Astrocyte of the cerebellum (primary cell): Measurements from ENCODE around the gene TASOR2.

Experiments
- DNase-seq: peaks from one replicate; pipeline ENCODE4 v3.0.0-alpha.2; 2011; ENCODE audit warnings: low read depth
- H3K4me3 ChIP-seq: 2 replicates; pipeline ENCODE4 v1.5.1; 2011; ENCODE audit warnings: mild to moderate bottlenecking, low read depth, low read length, moderate library complexity
- in situ Hi-C: cut with HindIII; loops from 2 replicates; pipeline ENCODE4 v1.10.0; 2017; ENCODE audit warnings: low sequenced_read_pairs
- TF ChIP-seq, protein P1 (sequence below): IDR thresholded peaks from 2 replicates; pipeline ENCODE4 v1.5.1; 2012; ENCODE audit warnings: low read length, low read depth, moderate library complexity, mild to moderate bottlenecking; ENCODE audit errors: missing control alignments

Gene TASOR2

GRCh38 chr10:5710859-5711258 lies 26.2 kb downstream of the TASOR2 start:
- H3K4me3 ChIP-seq: no peak overlapping the region
- TF ChIP-seq, protein P1, sequence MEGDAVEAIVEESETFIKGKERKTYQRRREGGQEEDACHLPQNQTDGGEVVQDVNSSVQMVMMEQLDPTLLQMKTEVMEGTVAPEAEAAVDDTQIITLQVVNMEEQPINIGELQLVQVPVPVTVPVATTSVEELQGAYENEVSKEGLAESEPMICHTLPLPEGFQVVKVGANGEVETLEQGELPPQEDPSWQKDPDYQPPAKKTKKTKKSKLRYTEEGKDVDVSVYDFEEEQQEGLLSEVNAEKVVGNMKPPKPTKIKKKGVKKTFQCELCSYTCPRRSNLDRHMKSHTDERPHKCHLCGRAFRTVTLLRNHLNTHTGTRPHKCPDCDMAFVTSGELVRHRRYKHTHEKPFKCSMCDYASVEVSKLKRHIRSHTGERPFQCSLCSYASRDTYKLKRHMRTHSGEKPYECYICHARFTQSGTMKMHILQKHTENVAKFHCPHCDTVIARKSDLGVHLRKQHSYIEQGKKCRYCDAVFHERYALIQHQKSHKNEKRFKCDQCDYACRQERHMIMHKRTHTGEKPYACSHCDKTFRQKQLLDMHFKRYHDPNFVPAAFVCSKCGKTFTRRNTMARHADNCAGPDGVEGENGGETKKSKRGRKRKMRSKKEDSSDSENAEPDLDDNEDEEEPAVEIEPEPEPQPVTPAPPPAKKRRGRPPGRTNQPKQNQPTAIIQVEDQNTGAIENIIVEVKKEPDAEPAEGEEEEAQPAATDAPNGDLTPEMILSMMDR: no peak
- in situ Hi-C loops: no loop called here
- DNase-seq: no peak

DNA sequence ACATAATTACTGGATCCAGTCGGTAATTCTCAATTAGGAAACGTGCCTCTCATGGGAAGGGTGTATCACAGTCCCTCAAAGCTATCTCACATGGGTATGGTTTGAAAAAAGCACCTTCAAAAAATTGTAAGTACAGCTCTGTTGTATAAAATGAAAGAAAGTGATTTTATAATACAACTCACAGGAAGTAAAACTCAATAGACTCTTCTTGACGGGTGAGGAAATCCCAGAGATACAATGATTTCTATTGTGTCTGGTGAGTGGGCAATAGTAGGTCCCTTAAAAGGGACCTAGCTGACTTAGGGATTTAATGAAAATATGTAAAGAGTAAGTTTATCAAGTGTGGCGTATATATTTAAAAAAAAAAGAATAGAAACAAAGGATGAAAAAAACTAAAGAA lies 27.0 kb downstream of the TASOR2 start:
- in situ Hi-C loops: no loop called here
- DNase-seq: no peak
- TF ChIP-seq, protein P1: no peak
- H3K4me3 ChIP-seq: no peak overlapping the region

DNA sequence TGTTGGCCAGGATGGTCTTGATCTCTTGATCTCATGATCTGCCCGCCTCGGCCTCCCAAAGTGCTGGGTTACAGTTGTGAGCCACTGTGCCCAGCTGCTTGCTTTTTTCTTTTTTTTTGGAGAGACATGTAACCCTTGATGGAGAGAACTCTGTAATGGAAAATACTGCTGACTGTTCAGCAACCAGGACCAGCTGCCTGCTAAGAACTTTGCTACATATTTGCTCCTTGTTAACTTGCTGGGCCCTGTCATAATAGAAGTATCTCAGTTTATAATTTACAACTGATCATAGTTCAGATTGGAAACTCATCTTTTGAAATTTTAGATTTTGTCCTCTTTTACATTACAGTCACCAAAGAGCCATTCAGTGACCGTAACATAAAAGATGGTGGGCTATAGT lies 34.9 kb downstream of the TASOR2 start:
- in situ Hi-C loops: no loop called here
- H3K4me3 ChIP-seq: no peak overlapping the region
- DNase-seq: no peak
- TF ChIP-seq, protein P1: no peak

DNA sequence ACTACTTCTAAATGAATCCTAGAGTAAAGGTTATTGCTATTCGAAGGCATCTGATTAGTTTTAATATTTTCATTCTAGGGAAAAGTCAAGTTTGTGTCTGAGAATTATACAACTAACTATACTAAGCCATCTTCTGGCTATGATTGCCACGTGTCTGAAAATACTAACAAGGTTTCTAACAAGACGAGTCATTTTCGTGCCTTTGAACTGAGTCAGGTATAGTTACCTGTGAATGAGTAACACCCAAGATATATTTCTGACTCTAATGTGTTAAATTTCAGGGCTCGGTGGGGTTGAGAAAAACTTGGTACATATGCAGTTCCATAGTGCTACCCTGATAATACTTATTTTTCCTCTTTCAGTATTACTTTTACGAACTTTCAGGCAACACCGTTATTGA lies 35.5 kb downstream of the TASOR2 start:
- DNase-seq: no peak
- H3K4me3 ChIP-seq: no peak overlapping the region
- in situ Hi-C loops: no loop called here

DNA sequence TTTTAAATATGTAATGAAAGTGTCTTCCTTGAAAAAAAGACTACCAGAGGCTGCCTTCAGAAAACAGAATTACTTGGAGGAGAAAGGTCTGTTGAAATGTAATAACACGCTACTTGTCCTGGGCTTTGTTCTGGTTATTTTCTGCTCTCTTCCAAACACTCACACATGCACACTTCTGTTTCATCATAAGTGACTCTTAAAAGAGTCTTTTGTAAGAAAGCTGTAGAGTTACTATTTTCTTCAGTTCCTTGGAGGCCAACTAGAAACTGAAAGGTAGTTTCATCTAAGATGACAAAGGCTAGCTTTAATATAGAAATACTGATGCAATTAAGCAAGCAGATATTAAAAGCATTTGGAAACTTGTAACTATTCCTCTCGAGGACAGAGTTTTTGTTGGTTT lies 39.1 kb downstream of the TASOR2 start:
- TF ChIP-seq, protein P1: no peak
- no peak for DNase-seq
- no peak overlapping the region for H3K4me3 ChIP-seq
- in situ Hi-C loops: no loop called here

More for the DNA sequence above, 35.5 kb downstream of the TASOR2 start:
- TF ChIP-seq, protein P1: no peak

- TF ChIP-seq, protein P1: no peak
- DNase-seq: no peak
- no peak overlapping the region for H3K4me3 ChIP-seq
- in situ Hi-C loops: no loop called here
Measured at GRCh38 chr10:5730766-5731165, 46.1 kb downstream of the TASOR2 start.

- no peak for DNase-seq
- TF ChIP-seq, protein P1: no peak
- H3K4me3 ChIP-seq: no peak overlapping the region
- in situ Hi-C loops: no loop called here
Measured at GRCh38 chr10:5731559-5731958, 46.9 kb downstream of the TASOR2 start.
